Effector memory CD8-positive, alpha-beta T cell (primary cell): Measurements from ENCODE around the gene SZT2.
"Not testable (repeated sequence)": the region's sequence is repeated elsewhere in the genome, so short reads cannot be mapped to it uniquely, and the experiment has no call there.

Source experiments
- ATAC-seq: fragments of 150-1000 bp; cut with Tn5 transposase; replicated peaks from 2 replicates; pipeline ENCODE4 v1.10.0; 2021; ENCODE audit warnings: mild to moderate bottlenecking, moderate library complexity
- DNase-seq, 3 experiments: peaks; one replicate each; pipeline ENCODE4 v3.0.0; 2021
- H3K27ac Mint-ChIP-seq, 2 donors: one replicate each; pipeline ENCODE4 v1.8.0; 2022; ENCODE audit warnings: mild to moderate bottlenecking in 2 of 2, mixed read lengths in 2 of 2, moderate library complexity in 2 of 2
- H3K27me3 Mint-ChIP-seq, 2 donors: one replicate each; pipeline ENCODE4 v1.8.0; 2022; ENCODE audit warnings: mixed read lengths in 2 of 2
- H3K36me3 Mint-ChIP-seq: one replicate; pipeline ENCODE4 v1.8.0; 2022; ENCODE audit warnings: mild to moderate bottlenecking, moderate library complexity, mixed read lengths; ENCODE audit not compliant: insufficient read depth
- H3K4me1 Mint-ChIP-seq, 2 donors: one replicate each; pipeline ENCODE4 v1.8.0; 2022; ENCODE audit warnings: low read depth in 2 of 2, mixed read lengths in 2 of 2
- H3K4me3 Mint-ChIP-seq, 2 donors: one replicate each; pipeline ENCODE4 v1.8.0; 2022; ENCODE audit warnings: mild to moderate bottlenecking in 2 of 2, mixed read lengths in 2 of 2, moderate library complexity in 2 of 2
- H3K9me3 Mint-ChIP-seq, 2 donors: one replicate each; pipeline ENCODE4 v1.8.0; 2022; ENCODE audit warnings: mixed read lengths in 2 of 2

The SZT2 gene

GRCh38 chr1:43479414-43479813 is 89.7 kb downstream of the SZT2 start:
- no peak for DNase-seq
- Mint-ChIP-seq H3K27ac (no peak overlapping the region), H3K36me3 (no peaks in the 10 kb centered on the region), H3K9me3 (no peaks in the 10 kb centered on the region), H3K27me3 (peaks cover 9 to 26% of the 10 kb centered on the region in 2 donors), H3K4me3 (no peak overlapping the region), H3K4me1 (no peaks in the 10 kb centered on the region)
- no peak for ATAC-seq

DNA sequence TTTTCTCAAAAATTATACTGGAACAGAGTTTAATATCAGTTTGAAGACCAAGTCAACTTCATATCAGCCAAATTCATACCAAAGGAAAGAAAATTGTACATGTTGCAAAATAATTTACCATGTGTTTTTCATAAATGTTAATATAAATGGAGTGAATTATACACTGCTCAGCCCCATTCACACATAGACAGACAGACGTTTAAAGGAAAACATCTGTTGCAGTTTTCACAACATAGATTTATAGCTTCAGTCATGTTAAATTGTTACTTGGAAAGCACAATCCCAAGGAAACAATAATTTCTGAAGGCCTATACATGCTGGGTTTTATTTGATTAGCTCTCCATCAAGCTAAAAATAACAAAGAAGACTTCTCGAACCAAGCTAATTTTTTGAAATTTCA is 91.8 kb downstream of the SZT2 start:
- DNase-seq: no peak
- ATAC-seq: no peak
- Mint-ChIP-seq H3K36me3 (no peaks in the 10 kb centered on the region), H3K4me3 (no peak overlapping the region), H3K9me3 (no peaks in the 10 kb centered on the region), H3K27me3 (peaks cover 9 to 25% of the 10 kb centered on the region in 2 donors), H3K27ac (no peak overlapping the region), H3K4me1 (no peaks in the 10 kb centered on the region)

DNA sequence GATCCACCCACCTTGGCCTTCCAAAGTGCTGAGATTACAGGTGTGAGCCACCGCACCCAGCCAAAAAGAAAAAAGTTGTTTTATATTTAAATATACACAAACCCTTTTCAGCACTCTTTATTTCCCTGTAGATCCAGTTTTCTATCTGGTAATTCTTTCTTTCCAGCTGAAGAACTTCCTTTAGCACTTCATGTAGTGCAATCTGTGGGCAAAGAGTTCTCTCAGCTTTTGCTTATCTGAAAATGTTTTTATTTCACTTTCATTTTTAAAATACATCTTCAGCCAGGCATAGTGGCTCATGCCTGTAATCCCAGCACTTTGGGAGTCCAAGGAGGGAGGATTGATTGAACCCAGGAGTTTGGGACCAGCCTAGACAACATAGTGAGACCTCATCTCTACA is 92.5 kb downstream of the SZT2 start:
- peak overlapping the region; percentile 64 to 71 for H3K27ac Mint-ChIP-seq
- H3K9me3 Mint-ChIP-seq: peaks cover 0 to 2% of the 10 kb centered on the region in 2 donors
- H3K27me3 Mint-ChIP-seq: peaks cover 9 to 17% of the 10 kb centered on the region in 2 donors
- H3K36me3 Mint-ChIP-seq: no peaks in the 10 kb centered on the region
- H3K4me1 Mint-ChIP-seq: no peaks in the 10 kb centered on the region
- no peak for DNase-seq
- no peak for ATAC-seq
- H3K4me3 Mint-ChIP-seq: no peak overlapping the region

DNA sequence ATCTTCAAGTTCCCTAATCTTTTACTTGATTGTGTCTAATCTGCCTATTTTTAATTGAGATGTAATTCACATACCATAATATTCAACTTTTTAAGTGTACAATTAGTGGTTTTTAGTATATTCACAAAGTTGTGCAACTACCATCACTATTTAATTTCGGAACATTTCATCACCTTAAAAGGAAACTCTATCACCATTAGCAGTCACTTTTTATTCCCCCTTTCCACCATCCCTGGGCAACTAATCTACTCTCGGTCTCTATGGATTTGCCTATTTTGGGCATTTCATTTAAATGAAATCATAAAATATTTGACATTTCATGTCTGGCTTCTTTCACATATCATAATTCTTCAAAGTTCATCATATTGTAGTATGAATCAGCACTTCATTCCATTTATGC is 94.7 kb downstream of the SZT2 start:
- Mint-ChIP-seq H3K27ac (no peak overlapping the region), H3K36me3 (no peaks in the 10 kb centered on the region), H3K4me1 (no peaks in the 10 kb centered on the region), H3K4me3 (no peak overlapping the region), H3K9me3 (peaks cover 0 to 5% of the 10 kb centered on the region in 2 donors), H3K27me3 (peaks cover 9 to 13% of the 10 kb centered on the region in 2 donors)
- ATAC-seq: no peak
- DNase-seq: no peak

DNA sequence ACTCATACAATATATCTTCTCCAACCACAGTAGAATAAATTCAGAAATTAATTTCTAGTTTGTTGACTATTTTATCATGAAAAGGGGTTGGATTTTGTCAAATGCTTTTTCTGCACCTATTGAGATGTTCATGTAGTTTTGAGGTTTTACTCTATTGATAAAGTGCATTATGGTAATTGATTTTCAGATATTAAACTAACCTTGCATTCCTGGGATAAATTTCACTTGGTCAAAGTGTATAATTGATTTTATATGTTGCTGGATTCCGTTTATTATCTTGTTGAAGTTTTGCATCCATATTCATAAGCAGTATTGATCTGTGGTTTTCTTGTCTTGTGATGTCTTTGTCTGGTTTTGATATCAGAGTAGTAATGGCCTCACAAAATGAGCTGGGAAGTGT is 98.5 kb downstream of the SZT2 start:
- Mint-ChIP-seq H3K4me3 (no peak overlapping the region), H3K9me3 (peaks cover 9 to 19% of the 10 kb centered on the region in 2 donors), H3K27me3 (peaks cover 5 to 19% of the 10 kb centered on the region in 2 donors), H3K36me3 (no peaks in the 10 kb centered on the region), H3K4me1 (no peaks in the 10 kb centered on the region), H3K27ac (no peak overlapping the region)
- DNase-seq (no peak), ATAC-seq (no peak)

- ATAC-seq: no peak
- Mint-ChIP-seq H3K36me3 (no peaks in the 10 kb centered on the region), H3K27ac (no peak overlapping the region), H3K9me3 (peaks cover 9 to 19% of the 10 kb centered on the region in 2 donors), H3K27me3 (peaks cover 5 to 36% of the 10 kb centered on the region in 2 donors), H3K4me1 (no peaks in the 10 kb centered on the region), H3K4me3 (no peak overlapping the region)
- DNase-seq: no peak
Observed at GRCh38 chr1:43491061-43491460, 101.4 kb downstream of the SZT2 start.

DNA sequence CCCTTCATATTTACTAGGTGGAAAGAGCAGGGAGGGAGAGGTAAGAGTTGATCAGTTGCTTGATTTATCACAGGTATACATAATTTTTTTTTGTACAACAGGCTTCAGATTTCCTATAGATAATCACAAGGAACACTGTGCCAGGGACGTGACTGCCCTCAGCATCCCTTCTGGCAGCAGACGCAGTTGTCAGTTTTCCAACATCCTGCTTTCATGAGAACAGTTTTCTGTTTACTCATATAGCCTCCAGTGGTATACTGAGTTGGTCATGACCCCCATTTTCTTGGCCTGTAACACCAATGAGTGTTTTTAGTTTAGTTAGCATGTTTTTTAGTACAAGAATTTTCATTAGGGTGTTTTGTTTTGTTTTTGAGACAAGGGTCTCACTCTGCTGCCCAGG is 103.1 kb downstream of the SZT2 start:
- no peak for DNase-seq
- Mint-ChIP-seq H3K27ac (no peak overlapping the region), H3K4me1 (no peaks in the 10 kb centered on the region), H3K9me3 (peaks cover 5 to 19% of the 10 kb centered on the region in 2 donors), H3K36me3 (no peaks in the 10 kb centered on the region), H3K27me3 (peaks cover 11 to 37% of the 10 kb centered on the region in 2 donors), H3K4me3 (no peak overlapping the region)
- no peak for ATAC-seq

DNA sequence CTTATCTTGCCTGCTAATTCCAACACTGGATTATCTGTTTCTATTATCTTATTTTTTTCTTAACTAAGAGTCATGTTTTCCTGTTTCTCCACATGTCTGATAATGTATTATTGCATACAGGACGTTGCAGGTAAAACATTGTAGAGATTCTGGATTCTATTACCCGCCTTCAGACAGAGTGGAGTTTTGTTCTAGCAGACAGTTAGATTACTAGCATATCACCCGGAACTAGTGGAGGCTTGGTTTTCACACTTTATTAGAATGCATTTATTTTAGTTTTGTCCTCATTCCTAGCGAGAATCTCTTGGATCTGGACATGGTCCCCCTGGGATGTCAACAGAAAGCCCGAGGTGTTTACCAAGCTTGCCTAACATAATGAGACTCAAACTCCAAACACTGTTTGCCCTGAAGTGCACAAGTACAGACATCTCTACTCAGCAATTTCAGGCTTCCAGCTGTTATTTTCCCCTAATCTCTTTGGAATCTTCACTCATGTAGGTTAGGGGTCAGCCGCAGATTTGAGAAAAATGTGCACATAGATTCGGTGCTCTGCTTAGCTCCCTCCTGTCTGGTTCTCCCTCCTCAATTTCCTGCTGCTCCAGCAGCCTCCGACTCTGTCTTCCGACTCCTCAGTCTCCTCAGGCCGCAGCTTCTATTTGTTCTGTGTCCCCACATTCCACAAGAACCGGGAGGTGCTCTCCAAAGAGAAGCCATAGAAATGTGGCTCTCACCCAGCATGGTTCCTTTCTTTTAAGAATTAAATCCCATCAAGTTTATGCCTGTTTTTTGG is 104.2 kb downstream of the SZT2 start:
- no peak overlapping the region for H3K27ac Mint-ChIP-seq
- no peak overlapping the region for H3K4me3 Mint-ChIP-seq
- peaks cover 13 to 37% of the 10 kb centered on the region in 2 donors for H3K27me3 Mint-ChIP-seq
- H3K36me3 Mint-ChIP-seq: no peaks in the 10 kb centered on the region
- ATAC-seq (no peak), DNase-seq (no peak)
- H3K4me1 Mint-ChIP-seq: no peaks in the 10 kb centered on the region
- peaks cover 4 to 19% of the 10 kb centered on the region in 2 donors for H3K9me3 Mint-ChIP-seq

DNA sequence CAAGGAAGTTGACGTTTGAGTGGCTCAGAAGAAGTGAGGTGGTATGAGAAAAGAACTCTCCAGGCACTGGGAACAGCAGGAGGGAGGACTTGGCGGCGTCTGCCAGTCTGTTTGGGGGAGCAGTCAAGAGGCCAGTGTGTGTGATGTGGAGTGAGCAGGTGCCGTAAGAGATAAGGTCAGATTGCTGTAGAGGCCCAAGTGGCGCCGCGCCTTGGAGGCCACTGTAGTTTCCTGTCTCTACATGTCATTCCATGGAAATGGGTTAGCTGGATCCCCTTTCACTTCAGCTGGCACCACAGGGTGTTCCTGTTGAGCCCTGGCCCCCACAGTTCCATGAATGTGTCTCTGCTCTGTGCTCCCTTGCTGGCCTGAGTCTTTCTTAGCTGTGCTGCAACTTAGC is 105.5 kb downstream of the SZT2 start:
- H3K4me3 Mint-ChIP-seq: no peak overlapping the region
- peaks cover 3% of the 10 kb centered on the region for H3K36me3 Mint-ChIP-seq
- H3K27ac Mint-ChIP-seq: no peak overlapping the region
- peaks cover 24 to 50% of the 10 kb centered on the region in 2 donors for H3K27me3 Mint-ChIP-seq
- H3K9me3 Mint-ChIP-seq: peaks cover 0 to 14% of the 10 kb centered on the region in 2 donors
- DNase-seq: no peak
- no peaks in the 10 kb centered on the region for H3K4me1 Mint-ChIP-seq
- no peak for ATAC-seq

DNA sequence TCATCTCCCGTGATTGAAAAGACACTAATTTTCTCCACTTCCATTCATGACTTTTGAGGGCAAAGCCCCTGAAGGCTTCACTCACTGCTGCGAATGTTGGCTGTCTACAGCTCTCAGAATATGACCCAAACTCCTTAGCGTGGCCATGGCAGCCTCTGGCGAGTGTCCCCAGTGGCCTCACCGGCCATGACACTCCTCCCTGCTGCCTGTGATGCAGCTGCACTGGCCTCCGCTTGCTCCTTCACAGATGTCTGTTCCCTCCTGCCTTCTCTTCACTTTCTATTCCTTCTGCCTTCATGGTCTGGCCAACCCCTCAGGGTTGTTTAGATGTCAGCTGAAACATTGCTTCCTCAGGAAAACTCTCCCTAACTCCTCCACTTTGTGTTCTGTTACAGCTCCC is 110.2 kb downstream of the SZT2 start:
- Mint-ChIP-seq H3K4me3 (no peak overlapping the region), H3K27me3 (peaks cover 32 to 48% of the 10 kb centered on the region in 2 donors), H3K27ac (no peak overlapping the region), H3K36me3 (peaks cover 3% of the 10 kb centered on the region), H3K4me1 (no peaks in the 10 kb centered on the region), H3K9me3 (no peaks in the 10 kb centered on the region)
- DNase-seq (no peak), ATAC-seq (no peak)

DNA sequence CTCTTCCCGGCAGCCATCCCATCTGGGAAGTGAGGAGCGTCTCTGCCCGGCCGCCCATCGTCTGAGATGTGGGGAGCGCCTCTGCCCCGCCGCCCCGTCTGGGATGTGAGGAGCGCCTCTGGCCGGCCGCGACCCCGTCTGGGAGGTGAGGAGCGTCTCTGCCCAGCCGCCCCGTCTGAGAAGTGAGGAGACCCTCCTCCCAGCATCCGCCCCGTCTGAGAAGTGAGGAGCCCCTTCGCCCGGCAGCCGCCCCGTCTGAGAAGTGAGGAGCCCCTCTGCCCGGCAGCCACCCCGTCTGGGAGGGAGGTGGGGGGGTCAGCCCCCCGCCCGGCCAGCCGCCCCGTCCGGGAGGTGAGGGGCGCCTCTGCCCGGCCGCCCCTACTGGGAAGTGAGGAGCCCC is 112.1 kb downstream of the SZT2 start:
- not testable (repeated sequence) for H3K36me3 Mint-ChIP-seq, H3K27ac Mint-ChIP-seq, ATAC-seq, H3K4me3 Mint-ChIP-seq, H3K9me3 Mint-ChIP-seq, H3K4me1 Mint-ChIP-seq, DNase-seq
- H3K27me3 Mint-ChIP-seq: peaks cover 38 to 57% of the 10 kb centered on the region in 2 donors

GRCh38 chr1:43503534-43503933 is 113.8 kb downstream of the SZT2 start:
- H3K4me3 Mint-ChIP-seq: no peak overlapping the region
- no peak for DNase-seq
- H3K9me3 Mint-ChIP-seq: no peaks in the 10 kb centered on the region

More at GRCh38 chr1:43503534-43503933, 113.8 kb downstream of the SZT2 start:
- peaks cover 3% of the 10 kb centered on the region for H3K36me3 Mint-ChIP-seq
- no peaks in the 10 kb centered on the region for H3K4me1 Mint-ChIP-seq
- H3K27me3 Mint-ChIP-seq: peaks cover 32 to 74% of the 10 kb centered on the region in 2 donors
- no peak for ATAC-seq
- no peak overlapping the region for H3K27ac Mint-ChIP-seq
